HG03039 (cell line): ENCODE results near the gene HSD3B7.
A peak's percentile ranks its signal among the peaks of the same experiment; 100 is the strongest.

Source experiments
- ATAC-seq: cut with Tn5 transposase; IDR thresholded peaks from one replicate; pipeline ENCODE4 v1.9.1; 2021; ENCODE audit warnings: mild to moderate bottlenecking, moderate library complexity; ENCODE audit not compliant: unreplicated experiment

HSD3B7 gene

DNA sequence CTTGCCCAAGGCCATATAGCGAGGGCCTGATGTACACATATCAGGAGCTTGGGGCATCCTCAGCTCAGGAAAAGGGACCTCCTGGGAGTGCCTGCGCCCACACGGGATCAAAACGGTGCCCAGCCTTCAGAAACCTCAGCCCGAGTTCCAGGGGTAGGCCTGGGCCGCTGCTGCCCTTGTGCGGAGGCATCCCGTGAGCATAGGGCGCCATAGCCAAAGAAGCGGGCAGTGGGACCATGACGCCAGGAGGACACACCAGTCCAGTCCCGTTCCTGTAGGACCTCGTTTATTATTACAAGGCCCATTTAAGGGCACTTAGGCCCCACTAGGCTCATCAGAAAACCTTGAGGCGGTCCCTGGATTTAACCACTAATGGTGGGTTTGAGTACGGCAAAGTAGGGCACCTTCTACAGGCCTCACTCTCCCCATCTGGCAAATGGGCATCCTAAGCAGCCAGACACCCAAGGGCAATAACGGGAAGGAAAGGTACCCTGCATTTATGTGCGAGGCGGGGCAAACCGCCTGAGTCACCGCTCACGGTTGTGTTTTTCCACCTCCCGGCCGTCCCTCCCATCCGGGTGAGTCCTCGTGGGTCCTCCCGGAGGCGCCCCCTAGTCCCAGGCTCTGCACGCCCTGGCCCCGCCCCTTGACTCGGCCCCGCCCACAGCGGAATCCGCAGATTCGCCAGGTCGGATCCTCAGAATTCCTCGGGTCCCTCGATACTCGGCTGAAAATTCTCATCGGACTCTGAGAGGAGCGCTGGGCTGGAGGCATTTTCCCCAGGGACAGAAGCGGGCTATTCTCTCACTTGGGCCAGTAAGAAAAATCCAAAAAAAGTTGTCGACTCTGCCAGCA lies 28.2 kb upstream of the HSD3B7 start:
- ATAC-seq: peak; percentile 40

DNA sequence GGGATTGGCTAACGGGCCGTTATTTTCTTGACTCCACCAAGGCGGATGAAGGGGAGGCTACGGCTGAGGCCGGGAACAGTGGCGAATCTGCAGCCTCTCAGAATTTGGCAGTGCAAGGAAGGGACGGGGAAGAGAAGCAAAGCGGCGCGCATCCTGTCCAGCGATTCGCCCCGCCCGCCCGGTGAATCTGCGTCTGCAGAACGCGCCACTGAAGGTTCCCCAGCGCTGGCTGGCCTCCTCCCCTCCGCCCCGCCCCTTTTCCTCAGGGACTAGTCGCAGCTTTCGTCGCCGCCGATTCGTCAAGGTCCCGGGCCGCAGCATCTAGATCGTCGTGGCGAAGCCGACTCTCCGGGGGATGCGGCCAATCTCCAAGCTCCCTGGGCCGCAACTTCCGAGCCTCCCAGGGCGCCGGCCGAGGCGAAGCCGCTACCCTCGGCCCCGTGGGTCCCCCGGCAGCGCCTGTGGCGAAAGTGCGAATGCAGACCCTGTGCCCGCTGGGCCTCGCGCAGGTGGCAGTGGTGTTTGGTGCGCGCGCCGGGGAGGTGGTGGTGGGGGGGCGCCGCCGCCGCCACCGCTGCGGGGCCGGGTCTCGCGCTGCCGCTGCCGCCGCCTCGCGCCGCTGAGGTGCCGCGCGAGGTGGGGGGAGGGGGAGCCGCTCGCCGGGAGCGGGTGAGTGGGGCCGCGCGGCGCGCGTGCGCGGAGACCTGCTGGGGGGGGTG lies 27.4 kb upstream of the HSD3B7 start, which contains the start of gene SETD1A:
SETD1A (plus strand) TSS at position 299 of the 719 bp plus-strand sequence. CDS start 978 bp downstream, outside the sequence.
- peak; percentile 65 for ATAC-seq

DNA sequence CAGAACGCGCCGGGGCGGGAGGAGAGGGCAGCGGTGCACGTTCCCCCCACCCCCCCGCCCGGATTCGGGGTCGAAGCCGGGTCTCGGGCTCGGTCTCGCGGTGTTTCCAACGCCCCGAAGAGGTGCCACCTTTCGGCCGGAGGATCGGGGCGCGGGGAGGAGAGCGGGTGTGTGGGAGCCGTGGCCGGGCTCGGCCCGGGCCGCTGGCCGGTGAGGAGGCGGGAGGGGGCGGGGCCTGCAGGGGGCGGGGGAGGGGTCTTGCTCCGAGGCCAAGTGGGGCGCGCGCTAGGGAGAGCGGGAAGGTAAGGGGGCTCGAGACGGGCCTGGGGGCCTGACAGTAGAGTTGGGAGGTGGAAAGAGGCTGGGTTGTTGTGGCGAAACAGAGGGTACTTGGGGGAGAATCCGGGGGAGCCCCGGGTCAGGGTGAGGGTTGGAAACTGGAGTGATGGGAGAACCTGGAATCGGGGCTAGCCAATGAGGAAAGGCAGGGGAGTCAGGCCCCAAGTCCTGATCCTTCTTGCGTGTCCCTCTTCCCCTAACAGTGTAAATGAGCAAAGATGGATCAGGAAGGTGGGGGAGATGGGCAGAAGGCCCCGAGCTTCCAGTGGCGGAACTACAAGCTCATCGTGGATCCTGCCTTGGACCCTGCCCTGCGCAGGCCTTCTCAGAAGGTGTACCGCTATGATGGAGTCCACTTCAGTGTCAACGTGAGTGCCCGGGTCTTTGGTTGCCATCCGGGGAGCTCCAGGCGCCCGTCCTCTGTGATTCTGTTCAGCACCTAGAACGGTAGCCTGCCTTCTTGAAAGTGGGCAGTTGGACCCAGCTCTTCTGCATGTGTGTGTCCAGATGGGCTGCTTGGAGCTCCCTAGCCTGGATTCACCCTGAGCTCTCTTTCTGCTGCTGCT lies 26.6 kb upstream of the HSD3B7 start:
- ATAC-seq: peak; percentile 13

DNA sequence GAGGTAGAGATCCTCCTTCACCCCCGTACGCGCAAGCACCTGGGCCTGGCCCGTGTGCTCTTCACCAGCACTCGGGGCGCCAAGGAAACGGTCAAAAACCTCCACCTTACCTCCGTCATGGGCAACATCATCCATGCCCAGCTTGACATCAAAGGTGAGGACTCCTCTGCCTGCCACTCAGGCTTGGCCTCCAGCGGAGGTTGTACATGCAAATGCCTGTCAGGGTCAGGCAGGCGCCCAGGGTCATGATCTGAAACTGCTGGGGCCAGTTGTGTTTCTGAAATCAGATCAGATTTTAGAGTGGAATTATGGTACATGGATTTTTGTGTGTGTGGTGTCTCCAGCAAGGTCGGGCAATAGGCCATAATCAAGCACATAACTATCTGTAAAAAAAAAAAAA lies 23.6 kb upstream of the HSD3B7 start:
- ATAC-seq: no peak

DNA sequence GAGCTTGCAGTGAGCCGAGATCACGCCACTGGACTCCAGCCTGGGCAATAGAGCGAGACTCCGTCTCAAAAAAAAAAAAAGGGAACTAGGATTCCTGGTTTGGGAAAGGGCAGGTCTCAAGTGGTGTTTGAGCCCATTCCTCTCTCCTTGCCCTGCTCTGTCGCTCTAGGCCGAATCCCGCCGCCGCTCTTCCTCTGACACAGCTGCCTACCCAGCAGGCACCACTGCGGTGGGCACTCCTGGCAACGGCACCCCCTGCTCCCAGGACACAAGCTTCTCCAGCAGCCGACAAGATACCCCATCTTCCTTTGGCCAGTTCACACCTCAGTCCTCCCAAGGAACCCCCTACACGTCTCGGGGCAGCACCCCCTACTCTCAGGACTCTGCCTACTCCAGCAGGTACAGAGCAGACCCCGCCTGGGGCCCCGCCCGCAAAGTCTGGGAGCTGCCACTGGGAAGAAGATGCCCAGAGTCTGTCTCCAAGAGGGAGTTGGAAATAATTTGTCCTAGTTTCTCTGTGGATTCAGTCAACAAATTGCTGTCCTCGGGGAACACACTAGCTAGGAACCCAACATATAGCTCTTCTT lies 21.0 kb upstream of the HSD3B7 start:
- no peak for ATAC-seq

DNA sequence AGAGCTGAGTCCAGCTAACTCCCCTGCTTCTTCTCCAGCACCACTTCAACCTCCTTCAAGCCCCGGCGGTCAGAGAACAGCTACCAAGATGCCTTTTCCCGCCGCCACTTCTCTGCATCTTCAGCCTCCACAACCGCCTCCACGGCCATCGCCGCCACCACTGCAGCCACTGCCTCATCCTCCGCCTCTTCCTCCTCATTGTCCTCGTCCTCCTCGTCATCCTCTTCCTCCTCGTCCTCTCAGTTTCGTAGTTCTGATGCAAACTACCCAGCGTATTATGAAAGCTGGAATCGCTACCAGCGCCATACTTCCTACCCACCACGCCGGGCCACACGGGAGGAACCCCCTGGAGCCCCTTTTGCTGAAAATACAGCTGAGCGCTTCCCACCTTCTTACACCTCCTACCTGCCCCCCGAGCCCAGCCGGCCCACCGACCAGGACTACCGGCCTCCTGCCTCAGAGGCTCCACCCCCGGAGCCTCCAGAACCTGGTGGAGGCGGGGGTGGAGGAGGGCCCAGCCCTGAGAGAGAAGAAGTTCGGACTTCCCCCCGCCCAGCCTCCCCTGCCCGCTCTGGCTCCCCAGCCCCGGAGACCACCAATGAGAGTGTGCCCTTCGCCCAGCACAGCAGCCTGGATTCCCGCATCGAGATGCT lies 20.3 kb upstream of the HSD3B7 start:
- no peak for ATAC-seq

DNA sequence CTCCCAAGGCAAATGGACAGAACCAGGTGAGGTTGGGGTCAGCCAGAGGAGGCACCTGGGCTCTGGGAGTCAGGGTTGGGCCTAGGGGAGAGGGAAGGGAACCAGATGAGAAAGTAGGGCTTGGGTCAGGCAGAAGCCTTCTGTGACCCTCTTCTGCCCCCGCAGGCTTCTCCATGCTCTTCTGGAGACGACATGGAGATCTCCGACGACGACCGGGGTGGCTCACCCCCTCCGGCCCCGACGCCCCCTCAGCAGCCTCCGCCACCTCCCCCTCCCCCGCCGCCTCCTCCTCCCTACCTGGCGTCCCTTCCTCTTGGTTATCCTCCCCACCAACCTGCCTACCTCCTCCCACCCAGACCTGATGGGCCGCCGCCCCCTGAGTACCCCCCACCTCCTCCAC lies 19.6 kb upstream of the HSD3B7 start:
- ATAC-seq: no peak

DNA sequence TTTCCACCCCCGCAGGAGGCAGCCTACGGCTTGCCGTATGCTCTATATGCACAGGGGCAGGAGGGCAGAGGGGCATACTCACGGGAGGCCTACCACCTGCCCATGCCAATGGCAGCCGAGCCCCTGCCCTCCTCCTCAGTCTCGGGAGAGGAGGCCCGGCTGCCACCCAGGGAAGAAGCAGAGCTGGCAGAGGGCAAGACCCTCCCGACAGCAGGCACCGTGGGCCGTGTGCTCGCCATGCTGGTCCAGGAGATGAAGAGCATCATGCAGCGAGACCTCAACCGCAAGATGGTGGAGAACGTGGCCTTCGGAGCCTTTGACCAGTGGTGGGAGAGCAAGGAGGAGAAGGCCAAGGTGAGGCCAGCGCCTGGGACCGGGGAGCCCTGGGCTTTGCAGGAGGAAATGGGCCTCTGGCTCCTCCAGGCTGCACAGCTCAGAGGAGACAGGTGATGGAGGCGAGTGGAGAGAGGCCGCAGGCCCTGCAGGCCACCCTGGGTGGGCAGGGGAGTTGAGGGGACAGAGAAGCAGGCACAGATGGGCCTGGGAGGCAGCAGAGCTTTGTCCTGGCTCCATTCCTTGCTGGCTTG lies 18.9 kb upstream of the HSD3B7 start:
- no peak for ATAC-seq

DNA sequence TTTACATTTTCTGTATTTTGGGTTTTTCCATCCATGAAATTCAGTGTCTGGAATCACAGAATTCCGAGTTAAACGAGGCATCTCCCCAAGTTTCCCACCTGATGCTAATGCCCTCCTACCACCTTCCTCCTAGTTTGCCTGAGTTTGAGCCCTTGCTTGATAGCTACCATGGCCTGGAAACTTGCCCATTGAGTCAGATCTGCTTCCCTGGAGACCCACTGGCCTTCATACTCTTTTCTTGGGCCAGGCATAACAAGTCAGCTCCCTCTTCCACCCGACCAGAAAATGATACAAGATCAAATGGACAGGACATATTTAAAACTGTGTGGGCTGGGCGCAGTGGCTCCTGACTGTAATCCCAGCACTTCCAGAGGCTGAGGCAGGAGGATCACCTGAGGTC lies 17.2 kb upstream of the HSD3B7 start:
- ATAC-seq: no peak

DNA sequence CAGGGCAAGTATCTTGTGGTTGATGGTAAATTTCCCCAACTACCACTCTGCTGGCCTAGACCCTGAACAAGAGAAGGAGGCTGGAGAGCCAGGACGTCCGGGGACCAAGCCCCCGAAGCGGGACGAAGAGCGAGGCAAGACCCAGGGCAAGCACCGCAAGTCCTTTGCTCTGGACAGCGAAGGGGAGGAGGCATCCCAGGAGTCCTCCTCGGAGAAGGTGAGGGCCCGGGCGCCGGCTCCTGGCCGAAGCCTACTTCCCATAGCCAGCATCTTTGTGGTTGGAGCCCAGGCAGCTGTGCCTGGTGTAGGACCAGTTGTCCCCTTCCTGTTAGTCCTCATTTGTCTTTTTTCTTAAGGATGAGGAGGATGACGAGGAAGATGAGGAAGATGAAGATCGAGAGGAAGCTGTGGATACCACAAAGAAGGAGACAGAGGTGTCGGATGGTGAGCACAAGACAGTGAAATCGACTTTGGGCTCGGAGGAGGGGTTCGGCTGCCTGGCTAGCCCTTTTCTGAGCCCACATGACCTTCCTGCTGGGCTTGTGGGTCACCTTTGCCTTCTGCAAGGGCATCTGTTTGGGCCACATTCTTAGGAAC lies 15.7 kb upstream of the HSD3B7 start:
- no peak for ATAC-seq

DNA sequence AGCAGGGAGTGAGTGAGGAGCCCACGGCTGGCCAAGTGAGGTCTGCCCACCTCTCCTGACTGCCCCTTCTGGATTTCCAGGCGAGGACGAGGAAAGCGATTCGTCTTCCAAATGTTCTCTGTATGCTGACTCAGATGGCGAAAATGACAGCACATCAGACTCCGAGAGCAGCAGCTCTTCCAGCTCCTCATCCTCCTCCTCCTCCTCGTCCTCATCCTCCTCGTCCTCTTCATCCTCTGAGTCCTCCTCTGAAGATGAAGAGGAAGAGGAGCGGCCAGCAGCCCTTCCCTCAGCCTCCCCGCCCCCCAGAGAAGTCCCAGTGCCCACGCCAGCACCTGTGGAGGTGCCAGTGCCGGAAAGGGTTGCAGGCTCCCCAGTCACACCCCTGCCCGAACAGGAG lies 13.7 kb upstream of the HSD3B7 start:
- no peak for ATAC-seq

DNA sequence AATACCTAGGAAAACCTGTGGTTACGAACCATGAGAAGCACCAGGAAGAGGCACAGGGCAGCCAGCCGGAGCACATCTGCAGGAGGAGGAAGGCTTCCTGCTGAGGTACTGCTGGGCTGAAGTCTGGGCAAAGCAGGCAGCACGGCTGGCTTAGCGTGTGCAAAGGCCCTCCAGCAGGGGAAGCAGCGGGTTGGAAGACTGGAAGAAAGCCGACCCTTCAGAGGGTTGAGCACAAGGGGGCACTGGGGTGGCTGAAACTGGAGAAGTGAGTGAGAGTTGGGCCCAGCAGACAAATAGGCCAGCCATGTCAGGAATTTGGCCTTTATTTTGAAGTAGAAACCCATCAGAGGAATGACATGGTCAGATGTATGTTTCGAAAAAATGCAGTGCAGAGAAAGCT lies 12.1 kb upstream of the HSD3B7 start:
- ATAC-seq: no peak

DNA sequence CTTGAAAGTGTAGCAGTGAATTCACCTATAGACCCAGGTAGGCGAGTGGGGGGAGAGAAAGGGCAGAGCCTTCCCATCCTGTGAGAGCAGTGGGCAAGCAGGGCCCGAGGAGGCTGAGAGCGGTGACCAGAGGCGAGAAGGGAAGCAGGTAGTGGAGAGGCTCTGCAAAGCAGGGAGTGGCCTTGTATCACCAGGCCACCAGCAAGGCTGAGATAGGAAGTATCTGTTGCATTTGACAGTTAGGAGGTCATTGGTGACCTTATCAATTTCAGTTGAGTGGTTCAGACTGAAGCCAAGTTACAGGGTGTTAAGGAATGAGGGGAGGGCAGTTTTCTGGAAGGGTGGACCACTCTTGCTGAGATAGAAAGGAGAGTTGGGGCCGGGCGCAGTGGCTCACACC lies 10.7 kb upstream of the HSD3B7 start:
- ATAC-seq: no peak

DNA sequence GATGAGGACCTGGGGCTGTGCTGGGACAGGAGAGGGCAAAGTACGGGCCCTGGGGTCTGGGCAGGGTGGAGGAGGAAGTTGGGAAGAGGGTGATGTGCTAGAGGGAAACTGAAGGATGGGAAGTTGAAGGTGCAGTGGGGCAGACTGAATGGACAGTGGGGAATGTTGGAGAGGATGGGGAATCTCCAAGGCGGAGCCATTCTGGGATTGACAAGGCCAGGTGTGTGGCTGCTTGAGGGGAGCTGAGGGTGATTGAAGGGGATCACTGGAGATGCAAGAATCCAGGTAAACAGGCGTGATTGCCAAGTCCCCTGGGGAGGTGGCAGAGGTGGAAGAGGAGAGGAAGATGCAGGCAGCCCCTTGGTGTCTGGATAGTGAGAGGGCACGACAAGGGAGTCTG lies 8.5 kb upstream of the HSD3B7 start:
- ATAC-seq: no peak

DNA sequence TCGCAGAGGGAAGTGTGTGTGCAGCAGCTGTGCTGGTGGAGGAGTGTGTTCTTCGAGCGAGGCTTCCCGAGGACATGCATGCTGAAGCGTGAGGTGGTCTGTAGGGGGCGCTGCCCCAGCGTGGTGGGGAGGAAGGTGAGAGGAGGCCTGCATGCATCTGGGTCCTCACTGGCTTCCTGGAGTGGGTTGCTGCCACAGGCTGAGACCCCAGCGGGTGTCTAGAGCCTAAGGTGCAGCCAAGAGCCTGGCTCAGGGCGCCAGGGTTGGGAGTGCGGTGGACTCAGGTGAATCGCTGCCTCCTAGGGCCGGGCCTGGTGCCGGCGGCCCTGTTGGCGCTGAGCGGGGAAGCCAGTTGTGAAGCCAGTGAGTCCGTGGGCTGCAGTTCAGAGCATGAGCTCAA lies 7.5 kb upstream of the HSD3B7 start:
- no peak for ATAC-seq

DNA sequence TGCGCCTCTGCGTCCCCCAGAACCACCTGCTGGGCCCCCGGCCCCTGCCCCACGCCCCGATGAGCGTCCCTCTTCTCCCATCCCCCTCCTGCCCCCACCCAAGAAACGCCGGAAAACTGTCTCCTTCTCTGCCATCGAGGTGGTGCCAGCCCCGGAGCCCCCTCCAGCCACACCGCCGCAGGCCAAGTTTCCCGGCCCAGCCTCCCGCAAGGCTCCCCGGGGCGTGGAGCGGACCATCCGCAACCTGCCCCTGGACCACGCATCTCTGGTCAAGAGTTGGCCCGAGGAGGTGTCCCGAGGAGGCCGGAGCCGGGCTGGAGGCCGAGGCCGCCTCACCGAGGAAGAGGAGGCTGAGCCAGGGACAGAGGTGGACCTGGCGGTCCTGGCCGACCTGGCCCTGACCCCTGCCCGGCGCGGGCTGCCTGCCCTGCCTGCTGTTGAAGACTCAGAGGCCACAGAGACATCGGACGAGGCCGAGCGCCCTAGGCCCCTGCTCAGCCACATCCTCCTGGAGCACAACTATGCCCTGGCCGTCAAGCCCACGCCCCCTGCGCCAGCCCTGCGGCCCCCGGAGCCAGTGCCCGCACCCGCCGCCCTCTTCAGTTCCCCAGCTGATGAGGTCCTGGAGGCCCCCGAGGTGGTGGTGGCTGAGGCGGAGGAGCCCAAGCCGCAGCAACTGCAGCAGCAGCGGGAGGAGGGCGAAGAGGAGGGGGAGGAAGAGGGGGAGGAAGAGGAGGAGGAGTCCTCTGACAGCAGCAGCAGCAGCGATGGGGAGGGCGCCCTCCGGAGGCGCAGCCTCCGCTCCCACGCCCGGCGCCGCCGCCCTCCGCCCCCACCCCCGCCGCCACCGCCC lies 5.6 kb upstream of the HSD3B7 start:
- ATAC-seq: no peak

DNA sequence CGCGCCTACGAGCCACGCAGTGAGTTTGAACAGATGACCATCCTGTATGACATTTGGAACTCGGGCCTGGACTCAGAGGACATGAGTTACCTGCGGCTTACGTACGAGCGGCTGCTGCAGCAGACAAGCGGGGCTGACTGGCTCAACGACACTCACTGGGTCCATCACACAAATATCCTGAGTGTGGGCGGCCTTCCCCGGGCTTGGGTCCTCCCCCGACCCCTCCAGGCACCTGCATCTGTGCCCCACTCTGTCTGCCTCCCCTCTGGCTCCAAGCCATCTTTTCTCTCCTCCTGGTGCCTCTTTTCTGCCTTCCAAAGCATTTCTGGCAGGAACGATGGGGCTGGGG lies 5.0 kb upstream of the HSD3B7 start:
- ATAC-seq: no peak

DNA sequence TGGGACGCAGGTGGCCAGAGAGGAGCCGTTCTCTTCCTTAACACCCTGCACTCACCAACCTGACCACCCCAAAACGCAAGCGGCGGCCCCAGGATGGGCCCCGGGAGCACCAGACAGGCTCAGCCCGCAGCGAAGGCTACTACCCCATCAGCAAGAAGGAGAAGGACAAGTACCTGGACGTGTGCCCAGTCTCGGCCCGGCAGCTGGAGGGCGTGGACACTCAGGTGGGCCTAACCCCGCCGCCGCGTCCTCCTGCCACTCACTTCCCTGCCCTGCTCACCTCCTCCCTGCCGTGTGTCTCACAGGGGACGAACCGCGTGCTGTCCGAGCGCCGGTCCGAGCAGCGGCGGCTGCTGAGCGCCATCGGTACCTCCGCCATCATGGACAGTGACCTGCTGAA lies 4.6 kb upstream of the HSD3B7 start:
- no peak for ATAC-seq

DNA sequence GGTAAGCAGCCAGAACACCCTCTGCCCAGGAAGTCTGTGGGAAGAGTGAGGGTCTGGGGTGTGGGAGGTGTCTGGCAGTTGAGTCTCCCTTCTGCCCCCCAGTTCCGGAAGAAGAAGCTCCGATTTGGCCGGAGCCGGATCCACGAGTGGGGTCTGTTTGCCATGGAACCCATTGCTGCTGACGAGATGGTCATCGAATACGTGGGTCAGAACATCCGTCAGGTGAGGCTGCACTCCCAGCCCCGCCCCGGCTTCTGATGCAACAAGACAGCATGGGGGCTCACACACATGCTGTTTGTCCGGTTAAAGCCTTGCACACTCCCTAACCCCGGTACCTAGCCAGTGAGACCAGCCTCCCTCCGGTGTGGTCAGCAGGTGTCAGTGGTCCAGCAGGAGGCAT lies 4.0 kb upstream of the HSD3B7 start:
- ATAC-seq: no peak
